HCEC 1CT (cell line): ENCODE measurements around the gene CMIP.

Source experiments
- DNase-seq: peaks from one replicate; pipeline ENCODE4 v3.0.0-alpha.2; 2017

Gene CMIP

GRCh38 chr16:81610936-81611335 is 166.3 kb downstream of the CMIP start:
- no peak for DNase-seq

- DNase-seq: no peak
Observed at GRCh38 chr16:81611721-81612120, 167.1 kb downstream of the CMIP start.

GRCh38 chr16:81612351-81613163 is 167.9 kb downstream of the CMIP start:
- no peak for DNase-seq

GRCh38 chr16:81614171-81614570 is 169.6 kb downstream of the CMIP start:
- DNase-seq: no peak

- DNase-seq: no peak
Observed at GRCh38 chr16:81614654-81615359, 170.2 kb downstream of the CMIP start.

- DNase-seq: no peak
Observed at GRCh38 chr16:81615411-81615810, 170.8 kb downstream of the CMIP start.

- DNase-seq: no peak
Observed at GRCh38 chr16:81615833-81616232, 171.2 kb downstream of the CMIP start.

GRCh38 chr16:81616321-81617020 is 171.9 kb downstream of the CMIP start:
- peak; percentile 30 for DNase-seq

- DNase-seq: no peak
Observed at GRCh38 chr16:81617021-81617346, 172.4 kb downstream of the CMIP start.

GRCh38 chr16:81618187-81618586 is 173.6 kb downstream of the CMIP start:
- DNase-seq: no peak

GRCh38 chr16:81618661-81619060 is 174.1 kb downstream of the CMIP start:
- DNase-seq: no peak

- DNase-seq: no peak
Observed at GRCh38 chr16:81620029-81620428, 175.4 kb downstream of the CMIP start.

- no peak for DNase-seq
Observed at GRCh38 chr16:81620796-81621195, 176.2 kb downstream of the CMIP start.

GRCh38 chr16:81621496-81621895 is 176.9 kb downstream of the CMIP start:
- DNase-seq: no peak

GRCh38 chr16:81623365-81624102 is 178.9 kb downstream of the CMIP start:
- DNase-seq: peak; percentile 46

- no peak for DNase-seq
Observed at GRCh38 chr16:81624403-81624759, 179.8 kb downstream of the CMIP start.

- DNase-seq: no peak
Observed at GRCh38 chr16:81624760-81625543, 180.3 kb downstream of the CMIP start.

GRCh38 chr16:81625544-81626153 is 181.0 kb downstream of the CMIP start:
- no peak for DNase-seq

- DNase-seq: peak; percentile 22
Observed at GRCh38 chr16:81626181-81626674, 181.6 kb downstream of the CMIP start.

- peak; percentile 49 for DNase-seq
Observed at GRCh38 chr16:81627024-81627423, 182.4 kb downstream of the CMIP start.

GRCh38 chr16:81627729-81628244 is 183.2 kb downstream of the CMIP start:
- DNase-seq: no peak
